Activated CD4-positive, alpha-beta memory T cell treated with anti-CD3 and anti-CD28 coated beads, Interleukin-2, amount 10 ng/mL, durations not matched to agents 7 days and 5 days (primary cell): ENCODE measurements around the gene FAM222A. TPM values are rescaled to one million over a fixed set of nuclear protein-coding genes. Genes with fewer than 3 reads are reported as not detected.

Experiments used
- CTCF ChIA-PET: fragments of 350-600 bp; sonication (Branson Sonifier 250); formaldehyde crosslinking; loops from one replicate; lab custom pipeline; 2021; ENCODE audit warnings: antibody characterized with exemption, inconsistent platforms; lab: Charles Lee
- POLR2A ChIA-PET: fragments of 350-600 bp; sonication (Branson Sonifier 250); formaldehyde crosslinking; loops from one replicate; lab custom pipeline; 2021; ENCODE audit warnings: antibody characterized with exemption; lab: Charles Lee
- DNase-seq: peaks from one replicate; pipeline ENCODE4 v3.0.0-alpha.2; 2020
- H3K27ac Mint-ChIP-seq: one replicate; pipeline ENCODE4 v1.8.0; 2021; ENCODE audit warnings: mild to moderate bottlenecking, mixed read lengths
- H3K27me3 Mint-ChIP-seq: one replicate; pipeline ENCODE4 v1.8.0; 2021; ENCODE audit warnings: mixed read lengths
- H3K36me3 Mint-ChIP-seq: one replicate; pipeline ENCODE4 v1.8.0; 2021; ENCODE audit warnings: low read depth, mixed read lengths
- H3K4me1 Mint-ChIP-seq: one replicate; pipeline ENCODE4 v1.8.0; 2021; ENCODE audit warnings: mixed read lengths
- H3K4me3 Mint-ChIP-seq: one replicate; pipeline ENCODE4 v1.8.0; 2021; ENCODE audit warnings: mild to moderate bottlenecking, mixed read lengths
- H3K9me3 Mint-ChIP-seq: one replicate; pipeline ENCODE4 v1.8.0; 2021; ENCODE audit warnings: mixed read lengths
- total RNA-seq, 2 experiments: library from RNA; stranded (reverse); gene quantifications; one replicate each; pipeline ENCODE4 v1.2.3, GENCODE V29; 2021

FAM222A gene
- total RNA-seq, 2 experiments from 2014 or later = 0.28 to 0.43 TPM

DNA sequence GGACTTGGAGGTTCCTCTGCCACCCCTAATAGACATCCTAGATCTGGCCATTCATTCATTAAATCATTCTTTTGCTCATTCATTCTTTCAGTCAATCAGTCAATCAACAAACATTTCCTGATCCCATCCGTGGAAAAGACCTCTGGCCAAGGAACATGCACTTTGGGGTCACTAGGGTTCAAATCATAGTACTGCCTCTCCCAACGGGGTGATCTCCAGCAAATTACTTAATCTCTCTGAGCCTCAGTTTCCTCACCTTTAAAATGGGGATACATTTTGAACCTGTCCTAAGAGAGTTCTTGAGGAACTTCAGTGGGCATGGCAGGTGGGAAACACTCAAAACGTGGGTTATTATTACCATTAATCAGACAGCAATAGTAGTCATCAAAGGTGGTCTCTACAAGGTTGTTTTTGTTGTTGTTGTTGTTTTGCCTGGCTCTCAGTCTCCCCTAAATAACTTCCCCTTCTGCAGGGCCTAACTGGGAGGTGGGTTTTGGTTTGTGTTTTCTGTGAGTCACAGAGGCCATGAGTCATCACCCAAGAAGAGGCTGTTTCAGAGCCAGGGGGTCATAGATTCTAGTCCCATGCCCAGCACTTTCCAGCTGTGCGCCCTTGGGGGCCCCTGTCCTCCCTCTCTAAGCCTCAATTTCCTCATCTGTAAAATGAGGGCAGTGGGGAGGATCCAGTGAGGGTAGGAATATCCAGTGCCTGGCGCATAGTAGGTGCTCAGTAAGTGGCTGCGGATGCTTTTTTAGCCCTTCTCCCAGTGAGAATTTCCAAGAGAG lies 16.9 kb upstream of the FAM222A start:
- H3K27ac Mint-ChIP-seq = no peak overlapping the region
- no peaks in the 10 kb centered on the region for H3K9me3 Mint-ChIP-seq
- H3K36me3 Mint-ChIP-seq = no peaks in the 10 kb centered on the region
- no peak overlapping the region for H3K4me3 Mint-ChIP-seq
- DNase-seq = no peak
- peaks cover 16% of the 10 kb centered on the region for H3K27me3 Mint-ChIP-seq
- POLR2A ChIA-PET = no interaction called here
- CTCF ChIA-PET = no interaction called here
- no peaks in the 10 kb centered on the region for H3K4me1 Mint-ChIP-seq

DNA sequence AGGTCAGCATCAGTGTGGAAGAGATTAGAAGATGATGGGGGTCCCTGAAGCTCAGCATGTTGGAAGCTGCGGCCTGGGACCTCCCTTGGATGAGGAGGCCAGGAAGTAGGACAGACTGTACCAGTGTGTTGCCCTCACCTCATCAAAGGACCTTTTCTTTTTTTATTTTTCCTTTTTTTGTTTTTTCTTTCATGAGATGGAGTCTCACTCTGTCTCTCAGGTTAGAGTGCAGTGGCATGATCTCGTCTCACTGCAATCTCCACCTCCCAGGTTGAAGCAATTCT lies 16.4 kb upstream of the FAM222A start:
- no peaks in the 10 kb centered on the region for H3K36me3 Mint-ChIP-seq
- no peak for DNase-seq
- no peak overlapping the region for H3K27ac Mint-ChIP-seq
- ChIA-PET CTCF (no interaction called here), POLR2A (no interaction called here)
- peaks cover 14% of the 10 kb centered on the region for H3K27me3 Mint-ChIP-seq
- H3K4me3 Mint-ChIP-seq = no peak overlapping the region
- no peaks in the 10 kb centered on the region for H3K9me3 Mint-ChIP-seq
- no peaks in the 10 kb centered on the region for H3K4me1 Mint-ChIP-seq

DNA sequence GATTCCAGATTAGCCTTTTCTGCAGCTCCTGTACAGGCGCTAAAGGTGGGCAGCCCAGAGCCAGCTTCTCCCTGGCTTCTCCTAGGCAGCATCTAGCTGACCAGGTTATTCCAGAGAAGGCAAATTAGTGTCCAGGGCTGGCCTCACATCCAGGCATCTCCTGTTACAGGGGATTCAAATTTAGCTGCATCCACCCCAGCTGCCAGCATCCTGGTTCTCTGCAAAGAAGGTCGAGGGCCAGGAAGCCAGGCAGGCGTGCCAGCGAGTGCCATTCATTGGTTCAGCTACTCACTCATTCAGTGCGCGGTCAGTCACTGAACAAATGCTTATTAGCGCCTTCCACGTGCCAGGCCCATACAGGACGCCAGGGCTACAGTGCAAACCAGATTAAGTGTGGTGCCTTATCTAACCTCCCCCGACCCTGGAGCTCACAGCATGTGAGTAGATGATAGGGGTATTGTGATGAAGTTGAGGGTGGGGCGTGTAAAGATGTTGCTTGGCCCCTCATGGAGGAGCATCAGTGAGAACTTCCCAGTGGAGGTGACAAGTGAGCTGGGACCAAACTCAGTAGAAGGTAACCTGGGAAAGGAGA lies 15.7 kb upstream of the FAM222A start:
- POLR2A ChIA-PET = no interaction called here
- DNase-seq = no peak
- Mint-ChIP-seq H3K27me3 (peaks cover 12% of the 10 kb centered on the region), H3K27ac (no peak overlapping the region), H3K4me1 (no peaks in the 10 kb centered on the region), H3K4me3 (no peak overlapping the region), H3K9me3 (no peaks in the 10 kb centered on the region), H3K36me3 (no peaks in the 10 kb centered on the region)
- CTCF ChIA-PET = no interaction called here

DNA sequence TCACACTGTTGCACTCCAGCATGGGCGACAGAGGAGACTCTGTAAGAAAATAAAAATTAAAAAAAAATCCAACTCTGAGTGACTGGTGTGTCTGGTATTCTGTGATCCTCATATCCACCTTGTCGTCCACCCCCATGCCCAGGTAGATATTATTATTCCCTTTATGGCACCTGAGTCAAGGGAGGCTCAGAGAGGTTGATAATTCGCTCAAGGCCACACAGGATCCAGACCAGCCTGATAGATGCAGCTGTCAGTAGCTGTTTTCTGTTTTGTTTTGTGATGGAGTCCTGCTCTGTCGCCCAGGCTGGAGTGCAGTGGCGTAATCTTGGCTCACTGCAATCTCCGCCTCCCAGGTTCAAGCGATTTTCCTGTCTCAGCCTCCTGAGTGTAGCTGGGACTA lies 14.8 kb upstream of the FAM222A start:
- Mint-ChIP-seq H3K36me3 (no peaks in the 10 kb centered on the region), H3K9me3 (no peaks in the 10 kb centered on the region), H3K4me1 (no peaks in the 10 kb centered on the region), H3K27me3 (peaks cover 6% of the 10 kb centered on the region), H3K27ac (no peak overlapping the region), H3K4me3 (no peak overlapping the region)
- ChIA-PET POLR2A (no interaction called here), CTCF (no interaction called here)
- DNase-seq = no peak

DNA sequence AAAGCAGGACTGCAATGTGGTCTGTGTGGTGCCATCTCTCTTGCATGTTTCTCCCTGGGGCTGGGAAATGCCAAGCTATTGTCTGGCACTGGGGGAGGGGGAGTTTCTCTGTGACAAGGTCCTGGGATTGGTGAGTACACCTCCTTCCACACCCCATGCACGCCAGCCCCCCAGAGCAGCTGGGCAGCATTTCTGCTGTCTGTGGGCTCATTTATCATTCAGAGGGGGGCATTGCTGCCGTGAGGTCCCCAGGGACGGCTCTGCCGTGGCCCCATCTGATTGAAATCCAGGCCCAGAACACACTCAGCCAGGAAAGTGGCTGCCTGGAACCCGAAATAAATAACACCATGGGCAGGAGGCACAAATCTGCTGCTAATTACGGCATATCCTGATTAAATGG lies 12.6 kb upstream of the FAM222A start:
- no peak for DNase-seq
- Mint-ChIP-seq H3K9me3 (no peaks in the 10 kb centered on the region), H3K4me1 (no peaks in the 10 kb centered on the region), H3K27me3 (peaks cover 4% of the 10 kb centered on the region), H3K27ac (no peak overlapping the region), H3K36me3 (no peaks in the 10 kb centered on the region), H3K4me3 (no peak overlapping the region)
- ChIA-PET CTCF (no interaction called here), POLR2A (no interaction called here)

DNA sequence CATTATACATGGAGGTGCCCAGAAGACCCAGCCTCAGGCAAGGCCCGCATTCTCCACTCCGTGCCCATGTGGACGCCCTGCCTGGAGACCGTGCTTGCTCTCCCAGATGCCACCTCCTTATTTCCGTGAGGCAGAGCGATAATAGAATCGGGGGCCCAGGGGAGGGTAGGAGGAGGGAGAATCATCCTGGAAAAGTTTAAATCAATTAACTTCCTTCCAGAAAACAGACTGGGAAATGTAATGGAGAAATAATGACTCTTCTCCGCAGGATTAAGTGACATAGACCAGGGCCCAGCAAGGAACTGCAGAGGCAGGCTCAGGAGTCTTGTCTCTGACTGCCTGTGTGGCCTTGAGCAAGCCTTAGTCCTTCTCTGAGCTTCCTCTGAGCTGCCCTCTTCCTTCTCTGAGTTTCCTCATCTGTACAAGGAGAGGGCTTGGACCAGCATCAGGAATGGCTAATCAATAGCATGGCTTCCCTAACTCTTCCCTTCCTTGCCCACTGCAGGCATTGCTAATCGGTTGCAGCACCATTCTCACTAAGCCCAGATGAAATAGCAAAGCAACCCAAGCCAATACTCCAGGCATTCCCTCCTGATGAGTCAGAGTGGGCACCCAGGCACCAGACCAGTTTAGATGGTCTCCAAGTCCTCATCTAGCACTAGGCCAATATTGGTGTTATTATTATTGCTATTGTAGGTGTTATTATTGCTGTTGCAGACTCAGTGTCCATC lies 11.3 kb upstream of the FAM222A start:
- Mint-ChIP-seq H3K9me3 (no peaks in the 10 kb centered on the region), H3K4me1 (no peaks in the 10 kb centered on the region), H3K27ac (no peak overlapping the region), H3K4me3 (no peak overlapping the region), H3K36me3 (no peaks in the 10 kb centered on the region), H3K27me3 (peaks cover 4% of the 10 kb centered on the region)
- POLR2A ChIA-PET = interaction anchor here (0.6 kb wide), 1 partner anchor 52 kb away, joined by 3 read pairs; no protein-coding TSS in a partner anchor
- DNase-seq = no peak
- CTCF ChIA-PET = no interaction called here

DNA sequence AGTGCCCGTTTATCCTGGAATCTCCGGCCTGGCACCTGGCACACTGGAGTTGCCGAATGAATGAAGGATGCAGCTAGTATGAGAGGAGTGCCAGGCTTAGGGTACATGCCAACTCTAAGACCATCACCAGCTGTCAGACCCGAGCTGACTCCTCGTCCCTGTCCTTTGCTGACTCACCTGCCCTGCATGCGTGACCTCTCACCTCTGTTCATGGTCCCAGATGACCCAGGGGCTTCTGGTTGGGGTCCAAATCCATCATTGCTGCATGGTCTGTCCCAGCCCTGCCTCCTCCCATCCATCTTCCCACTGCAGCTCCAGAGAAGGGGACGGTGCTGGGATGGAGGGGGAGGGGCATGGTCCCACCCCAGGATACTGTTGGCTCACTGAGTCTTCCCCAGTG lies 9.9 kb upstream of the FAM222A start:
- H3K27ac Mint-ChIP-seq = no peak overlapping the region
- no peaks in the 10 kb centered on the region for H3K9me3 Mint-ChIP-seq
- no peak overlapping the region for H3K4me3 Mint-ChIP-seq
- H3K36me3 Mint-ChIP-seq = no peaks in the 10 kb centered on the region
- CTCF ChIA-PET = interaction anchor here (0.6 kb wide), 1 partner anchor 164 kb away, joined by 3 read pairs; no protein-coding TSS in a partner anchor
- no peaks in the 10 kb centered on the region for H3K4me1 Mint-ChIP-seq
- POLR2A ChIA-PET = no interaction called here
- peaks cover 4% of the 10 kb centered on the region for H3K27me3 Mint-ChIP-seq
- no peak for DNase-seq

DNA sequence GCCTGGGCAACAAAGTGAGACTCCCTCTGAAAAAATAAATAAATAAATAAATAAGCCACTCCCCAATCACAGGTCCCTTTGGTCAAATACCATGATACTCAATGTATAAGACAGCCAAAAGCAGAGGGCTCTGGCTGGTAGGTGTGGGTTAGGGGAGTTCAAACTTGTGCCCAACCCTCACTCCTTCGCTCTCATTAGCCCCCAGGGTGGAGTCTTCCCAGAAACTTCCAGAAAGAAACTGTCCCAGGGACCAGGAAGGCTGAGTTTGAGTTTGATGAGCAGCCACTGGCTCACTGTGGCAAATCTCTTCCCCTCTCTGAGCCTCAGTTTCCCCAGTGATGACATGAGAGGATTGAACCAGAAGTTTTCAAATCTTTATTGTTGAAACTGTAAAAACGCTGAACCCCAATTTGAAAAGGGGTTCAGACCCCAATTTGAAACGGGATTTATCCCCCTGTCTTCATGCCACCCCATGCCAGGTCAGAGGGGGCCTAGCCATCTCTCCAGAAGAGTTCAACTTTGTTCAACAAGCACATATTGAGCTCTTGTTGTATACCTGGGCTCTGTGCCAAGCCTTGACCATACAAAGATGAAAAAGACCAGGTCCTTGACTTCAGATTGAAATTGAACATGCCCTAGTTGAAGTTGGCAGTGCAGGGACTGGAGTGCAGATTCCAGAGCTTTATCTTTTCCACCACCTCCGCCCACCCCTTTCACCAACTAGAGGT lies 9.1 kb upstream of the FAM222A start:
- Mint-ChIP-seq H3K27ac (no peak overlapping the region), H3K4me1 (no peaks in the 10 kb centered on the region), H3K36me3 (no peaks in the 10 kb centered on the region), H3K27me3 (peaks cover 4% of the 10 kb centered on the region), H3K9me3 (no peaks in the 10 kb centered on the region), H3K4me3 (no peak overlapping the region)
- ChIA-PET POLR2A (no interaction called here), CTCF (no interaction called here)
- no peak for DNase-seq

DNA sequence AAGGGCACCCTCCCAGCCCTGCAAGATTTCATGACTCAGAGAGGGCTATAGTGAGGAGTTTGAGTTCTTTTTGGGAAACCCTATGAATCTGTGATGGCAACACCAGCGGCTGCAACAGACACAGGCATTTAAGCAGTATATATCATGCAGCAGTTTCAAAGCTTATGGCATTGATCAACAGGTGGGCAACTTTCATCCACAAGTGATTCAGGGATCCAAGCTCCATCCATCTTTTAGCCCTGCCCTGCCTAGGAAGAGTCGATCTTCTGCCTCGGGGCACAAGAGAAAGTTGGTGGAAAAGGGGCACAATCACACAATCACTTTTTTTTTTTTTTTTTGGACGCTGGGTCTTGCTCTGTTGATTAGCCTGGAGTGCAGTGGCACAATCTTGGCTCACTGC lies 8.3 kb upstream of the FAM222A start:
- H3K4me3 Mint-ChIP-seq = no peak overlapping the region
- H3K9me3 Mint-ChIP-seq = no peaks in the 10 kb centered on the region
- no peaks in the 10 kb centered on the region for H3K4me1 Mint-ChIP-seq
- DNase-seq = no peak
- H3K27me3 Mint-ChIP-seq = peaks cover 9% of the 10 kb centered on the region
- H3K36me3 Mint-ChIP-seq = no peaks in the 10 kb centered on the region
- CTCF ChIA-PET = no interaction called here
- no peak overlapping the region for H3K27ac Mint-ChIP-seq
- POLR2A ChIA-PET = no interaction called here

DNA sequence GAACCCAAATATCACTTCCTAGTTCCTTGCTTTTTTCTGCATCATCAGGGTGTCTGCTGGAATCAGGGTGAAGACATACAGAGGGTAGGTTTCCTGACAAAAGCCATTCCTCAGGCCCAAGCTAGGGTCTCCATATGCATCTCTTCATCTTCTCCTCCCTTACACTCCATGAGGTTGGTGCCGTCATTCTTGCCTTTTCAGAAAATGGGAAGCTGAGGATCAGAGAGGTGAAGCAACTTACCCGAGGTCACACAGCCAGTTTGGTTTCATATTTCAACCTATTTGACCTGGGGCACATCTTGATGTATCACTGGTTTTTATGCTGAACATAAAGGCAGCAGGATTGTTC lies 7.3 kb upstream of the FAM222A start:
- Mint-ChIP-seq H3K9me3 (no peaks in the 10 kb centered on the region), H3K4me3 (no peak overlapping the region), H3K27ac (no peak overlapping the region), H3K4me1 (no peaks in the 10 kb centered on the region), H3K27me3 (peaks cover 17% of the 10 kb centered on the region), H3K36me3 (no peaks in the 10 kb centered on the region)
- no peak for DNase-seq
- ChIA-PET CTCF (no interaction called here), POLR2A (no interaction called here)

DNA sequence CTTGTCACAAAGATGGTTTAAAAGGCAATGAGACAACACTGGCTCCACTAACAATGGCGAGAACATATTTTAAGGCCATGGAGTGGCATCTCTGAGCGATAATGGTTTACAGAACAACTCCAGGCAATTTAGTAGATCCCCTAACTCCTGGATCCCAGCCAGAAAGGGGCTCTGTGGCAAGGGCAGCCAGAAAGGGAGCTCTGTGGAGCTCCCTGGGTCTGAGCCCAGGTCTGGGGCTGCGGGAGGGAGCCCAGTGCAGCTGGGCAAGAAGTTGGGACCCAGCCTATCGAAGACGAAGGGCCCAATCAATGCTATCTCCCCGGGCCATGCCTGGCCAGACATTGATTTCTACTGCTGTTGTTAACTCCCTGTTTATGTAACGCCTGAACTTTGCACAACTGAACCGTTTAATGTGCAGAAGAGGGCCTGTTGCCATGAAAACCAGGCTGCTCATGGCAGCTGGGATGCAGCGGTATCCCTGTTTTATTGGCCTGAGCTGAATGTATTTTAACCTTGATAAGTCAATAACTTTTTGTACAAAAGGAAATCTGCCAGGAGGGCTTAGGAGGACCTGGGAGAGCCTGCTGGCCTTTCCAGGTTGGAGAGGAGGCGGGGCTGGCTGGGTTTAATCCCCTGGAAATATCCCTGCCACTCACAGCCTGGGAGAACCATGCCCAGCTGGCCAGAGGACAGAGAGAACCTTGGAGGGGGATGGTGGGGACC lies 6.7 kb upstream of the FAM222A start:
- H3K27ac Mint-ChIP-seq = no peak overlapping the region
- ChIA-PET CTCF (no interaction called here), POLR2A (no interaction called here)
- no peak for DNase-seq
- H3K4me1 Mint-ChIP-seq = no peaks in the 10 kb centered on the region
- H3K27me3 Mint-ChIP-seq = peaks cover 21% of the 10 kb centered on the region
- no peaks in the 10 kb centered on the region for H3K36me3 Mint-ChIP-seq
- no peak overlapping the region for H3K4me3 Mint-ChIP-seq
- H3K9me3 Mint-ChIP-seq = no peaks in the 10 kb centered on the region

DNA sequence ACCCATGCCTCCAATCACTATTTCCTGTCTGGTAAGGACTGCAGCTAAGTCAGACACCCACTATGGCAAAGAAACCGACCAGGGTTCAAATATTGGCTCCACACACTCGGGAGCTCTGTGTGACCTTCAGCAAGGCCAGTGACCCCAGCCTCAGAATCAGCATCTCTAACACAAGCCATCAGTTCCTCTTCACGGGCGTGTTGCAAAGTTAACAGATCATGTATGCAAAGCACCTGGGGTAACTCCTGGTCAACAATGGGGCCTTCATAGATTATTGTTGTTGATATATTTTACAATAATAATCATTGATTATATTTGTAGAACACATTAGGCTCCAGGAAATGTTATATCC lies 6.2 kb upstream of the FAM222A start:
- Mint-ChIP-seq H3K27ac (no peak overlapping the region), H3K4me1 (no peaks in the 10 kb centered on the region), H3K4me3 (no peak overlapping the region), H3K27me3 (peaks cover 22% of the 10 kb centered on the region), H3K36me3 (no peaks in the 10 kb centered on the region), H3K9me3 (no peaks in the 10 kb centered on the region)
- no peak for DNase-seq
- ChIA-PET CTCF (no interaction called here), POLR2A (no interaction called here)

DNA sequence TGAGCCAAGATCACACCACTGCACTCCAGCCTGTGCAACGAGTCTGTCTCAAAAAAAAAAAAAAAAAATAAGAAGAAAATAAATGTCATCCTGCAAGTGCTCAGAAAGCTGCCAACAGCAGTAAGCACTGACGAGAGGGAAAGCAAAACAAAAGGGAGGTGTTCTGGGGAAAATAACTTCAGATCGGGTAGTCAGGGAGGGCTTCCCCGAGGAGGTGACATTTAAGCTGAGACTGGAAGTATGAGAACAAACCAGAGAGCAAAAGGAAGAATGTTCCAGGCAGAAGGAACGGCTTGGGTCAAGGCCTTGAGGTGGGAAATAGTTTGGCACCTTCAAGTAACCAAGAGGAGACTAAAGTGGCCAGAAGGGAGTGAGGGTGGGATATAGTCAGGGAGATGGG lies 4.7 kb upstream of the FAM222A start:
- ChIA-PET CTCF (interaction anchor here (0.7 to 1.2 kb wide), 2 partner anchors 42 to 136 kb away, joined by 3 read pairs; no protein-coding TSS in a partner anchor), POLR2A (interaction anchor here (0.7 kb wide), 1 partner anchor 49 kb away, joined by 6 read pairs; no protein-coding TSS in a partner anchor)
- no peaks in the 10 kb centered on the region for H3K36me3 Mint-ChIP-seq
- H3K4me1 Mint-ChIP-seq = peaks cover 5% of the 10 kb centered on the region
- H3K27me3 Mint-ChIP-seq = peaks cover 27% of the 10 kb centered on the region
- H3K4me3 Mint-ChIP-seq = no peak overlapping the region
- no peak overlapping the region for H3K27ac Mint-ChIP-seq
- no peak for DNase-seq
- no peaks in the 10 kb centered on the region for H3K9me3 Mint-ChIP-seq
